ENCODE results near the gene CD83.

The CD83 gene

DNA sequence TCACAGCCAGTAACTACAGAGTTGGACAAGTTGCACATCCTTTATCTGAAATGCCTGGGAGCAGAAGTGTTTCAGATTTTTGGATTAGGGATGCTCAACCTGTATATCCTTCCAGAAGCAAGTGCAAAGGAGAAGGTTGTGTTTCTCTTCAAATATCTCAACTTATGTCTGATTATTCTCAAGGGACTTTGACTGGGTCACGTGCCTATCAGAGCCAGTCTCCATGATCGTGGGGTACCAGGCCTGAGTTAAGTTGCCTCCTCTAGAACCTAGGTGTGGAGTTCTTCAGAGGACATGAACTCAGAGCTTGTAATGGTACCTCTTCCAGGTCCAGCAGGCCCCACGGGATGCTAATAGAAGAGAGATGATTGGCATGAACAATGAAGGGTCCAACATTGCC lies 7.8 kb downstream of the CD83 start:
- H3K9me3 ChIP-seq (ENCODE audit: control insufficient read depth in 2 of 2, low read length in 2 of 2), result no peaks in the 10 kb centered on the region
- peaks cover 6% of the 10 kb centered on the region for H3K4me1 ChIP-seq (ENCODE audit: control insufficient read depth, insufficient read depth, low read length)
- H3K36me3 ChIP-seq (ENCODE audit: control insufficient read depth in 2 of 2, insufficient read depth in 2 of 2, low read length in 2 of 2), result no peaks in the 10 kb centered on the region
- no peaks in the 10 kb centered on the region for H3K27me3 ChIP-seq (ENCODE audit: control insufficient read depth in 1 of 2, insufficient read depth in 2 of 2, low read length in 2 of 2)
- H3K9ac ChIP-seq (ENCODE audit: low read length in 2 of 2), result no peak overlapping the region
- no peak overlapping the region for H3K4me3 ChIP-seq (ENCODE audit: low read length in 2 of 2)
- H3K27ac ChIP-seq (ENCODE audit: low read length), result no peak overlapping the region

DNA sequence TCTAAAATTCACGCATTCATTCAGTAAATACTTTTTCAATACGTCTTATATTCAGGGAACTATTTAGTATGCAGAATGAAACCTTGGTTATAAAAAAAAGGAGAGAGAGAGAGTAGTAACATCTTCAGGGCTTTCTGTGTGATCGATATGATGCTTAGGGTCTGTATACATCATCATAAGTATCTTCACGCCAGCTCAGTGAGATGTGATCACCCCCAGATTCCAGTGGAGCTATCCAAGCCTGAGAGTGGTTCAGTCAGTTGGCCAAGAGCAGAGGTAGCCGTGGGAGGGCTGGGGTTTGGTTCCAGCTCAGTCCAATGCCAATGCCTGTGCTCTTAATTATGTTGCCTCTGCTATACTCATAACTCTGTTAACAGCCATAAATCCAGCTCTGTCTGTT lies 8.6 kb downstream of the CD83 start:
- Histone ChIP-seq H3K27me3 (ENCODE audit: control insufficient read depth in 1 of 2, insufficient read depth in 2 of 2, low read length in 2 of 2) (no peaks in the 10 kb centered on the region), H3K4me3 (ENCODE audit: low read length in 2 of 2) (no peak overlapping the region), H3K9ac (ENCODE audit: low read length in 2 of 2) (no peak overlapping the region), H3K9me3 (ENCODE audit: control insufficient read depth in 2 of 2, low read length in 2 of 2) (no peaks in the 10 kb centered on the region), H3K36me3 (ENCODE audit: control insufficient read depth in 2 of 2, insufficient read depth in 2 of 2, low read length in 2 of 2) (no peaks in the 10 kb centered on the region), H3K27ac (ENCODE audit: low read length) (no peak overlapping the region), H3K4me1 (ENCODE audit: control insufficient read depth, insufficient read depth, low read length) (peaks cover 6% of the 10 kb centered on the region)

DNA sequence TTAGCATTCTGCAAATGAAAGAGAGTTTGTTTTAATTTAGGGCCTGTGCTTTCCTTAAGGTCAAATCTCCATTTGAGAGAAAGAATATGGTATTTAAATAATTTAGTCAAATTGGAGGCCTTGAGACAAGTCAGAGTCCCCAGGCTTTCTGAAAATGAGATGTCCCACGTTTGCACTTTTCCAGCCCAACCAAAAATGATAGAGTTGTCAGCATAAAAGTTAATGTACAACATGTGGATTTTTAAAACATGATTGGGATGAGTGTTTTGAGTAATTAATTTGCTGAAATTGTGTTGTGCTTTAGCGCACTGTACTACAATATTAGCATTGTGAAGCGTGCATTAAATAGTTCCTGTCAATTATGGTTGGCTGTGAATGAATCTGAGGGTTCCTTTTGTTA lies 10.0 kb downstream of the CD83 start:
- Histone ChIP-seq H3K9me3 (ENCODE audit: control insufficient read depth in 2 of 2, low read length in 2 of 2) (no peaks in the 10 kb centered on the region), H3K4me1 (ENCODE audit: control insufficient read depth, insufficient read depth, low read length) (peaks cover 6% of the 10 kb centered on the region), H3K27ac (ENCODE audit: low read length) (no peak overlapping the region), H3K27me3 (ENCODE audit: control insufficient read depth in 1 of 2, insufficient read depth in 2 of 2, low read length in 2 of 2) (no peaks in the 10 kb centered on the region), H3K4me3 (ENCODE audit: low read length in 2 of 2) (no peak overlapping the region), H3K9ac (ENCODE audit: low read length in 2 of 2) (no peak overlapping the region), H3K36me3 (ENCODE audit: control insufficient read depth in 2 of 2, insufficient read depth in 2 of 2, low read length in 2 of 2) (peaks cover 0 to 2% of the 10 kb centered on the region in 2 donors)

DNA sequence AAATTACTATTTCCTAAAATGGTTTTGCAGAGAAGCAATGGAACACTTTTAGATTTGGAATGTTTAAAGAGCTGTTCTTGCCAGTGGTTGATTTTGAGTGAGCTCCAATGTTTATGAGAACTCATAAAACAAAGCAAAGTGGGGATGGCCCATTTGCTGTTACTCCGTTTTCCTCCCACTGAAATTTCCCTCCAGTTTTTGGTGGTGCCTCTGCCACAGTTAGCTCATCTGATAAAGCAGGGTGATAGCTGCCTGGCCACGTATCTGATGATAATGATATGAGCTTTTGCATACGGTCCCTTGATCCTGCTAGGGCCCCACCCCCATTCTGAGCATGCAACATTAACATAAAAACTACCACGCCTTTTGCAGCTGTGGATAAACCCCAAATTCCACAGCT lies 10.4 kb downstream of the CD83 start:
- no peak overlapping the region for H3K4me3 ChIP-seq (ENCODE audit: low read length in 2 of 2)
- H3K36me3 ChIP-seq (ENCODE audit: control insufficient read depth in 2 of 2, insufficient read depth in 2 of 2, low read length in 2 of 2), result peaks cover 0 to 2% of the 10 kb centered on the region in 2 donors
- H3K27me3 ChIP-seq (ENCODE audit: control insufficient read depth in 1 of 2, insufficient read depth in 2 of 2, low read length in 2 of 2), result no peaks in the 10 kb centered on the region
- H3K27ac ChIP-seq (ENCODE audit: low read length), result no peak overlapping the region
- peaks cover 6% of the 10 kb centered on the region for H3K4me1 ChIP-seq (ENCODE audit: control insufficient read depth, insufficient read depth, low read length)
- H3K9me3 ChIP-seq (ENCODE audit: control insufficient read depth in 2 of 2, low read length in 2 of 2), result no peaks in the 10 kb centered on the region
- no peak overlapping the region for H3K9ac ChIP-seq (ENCODE audit: low read length in 2 of 2)

DNA sequence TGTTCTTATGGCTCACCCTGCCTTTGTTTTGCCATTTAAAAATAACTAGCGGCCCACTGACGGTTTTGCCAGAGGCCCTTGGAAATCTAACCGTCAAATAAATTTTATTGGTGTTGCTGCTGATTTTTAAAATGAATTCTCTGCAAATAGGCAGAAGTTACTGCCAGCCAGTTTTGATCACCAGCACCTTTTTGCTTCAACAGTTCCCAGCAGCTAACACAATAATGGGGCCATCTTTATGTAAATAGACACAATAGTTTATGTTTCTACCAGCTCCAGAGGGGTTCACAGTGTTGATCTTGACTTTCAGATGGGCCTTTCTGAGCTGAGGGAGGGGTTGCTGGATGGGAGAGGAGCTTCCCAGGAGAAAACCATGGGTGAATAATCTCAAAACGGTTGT lies 11.2 kb downstream of the CD83 start:
- Histone ChIP-seq H3K27ac (ENCODE audit: low read length) (no peak overlapping the region), H3K4me3 (ENCODE audit: low read length in 2 of 2) (no peak overlapping the region), H3K9ac (ENCODE audit: low read length in 2 of 2) (no peak overlapping the region), H3K27me3 (ENCODE audit: control insufficient read depth in 1 of 2, insufficient read depth in 2 of 2, low read length in 2 of 2) (no peaks in the 10 kb centered on the region), H3K9me3 (ENCODE audit: control insufficient read depth in 2 of 2, low read length in 2 of 2) (no peaks in the 10 kb centered on the region), H3K36me3 (ENCODE audit: control insufficient read depth in 2 of 2, insufficient read depth in 2 of 2, low read length in 2 of 2) (peaks cover 0 to 2% of the 10 kb centered on the region in 2 donors), H3K4me1 (ENCODE audit: control insufficient read depth, insufficient read depth, low read length) (peaks cover 6% of the 10 kb centered on the region)

DNA sequence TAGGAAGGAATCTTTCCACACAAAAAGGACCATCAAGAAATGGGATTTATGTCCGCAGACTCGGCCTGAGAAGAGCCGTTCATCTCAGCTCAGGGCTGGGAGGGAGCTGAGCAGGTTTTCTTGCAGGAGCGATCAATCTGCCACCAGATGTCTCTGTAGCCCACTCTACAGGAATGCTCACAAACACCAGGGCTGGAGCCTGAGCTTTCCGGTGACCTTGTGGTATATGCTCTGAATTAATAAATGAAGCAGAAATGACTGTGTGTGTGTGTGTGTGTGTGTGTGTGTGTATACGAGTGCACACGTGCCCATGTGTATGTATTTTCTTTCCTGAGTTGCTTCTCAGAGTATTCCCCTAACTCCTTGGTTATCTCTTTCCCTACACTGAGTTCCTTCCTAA lies 12.0 kb downstream of the CD83 start:
- Histone ChIP-seq H3K36me3 (ENCODE audit: control insufficient read depth in 2 of 2, insufficient read depth in 2 of 2, low read length in 2 of 2) (peaks cover 0 to 2% of the 10 kb centered on the region in 2 donors), H3K9ac (ENCODE audit: low read length in 2 of 2) (no peak overlapping the region), H3K9me3 (ENCODE audit: control insufficient read depth in 2 of 2, low read length in 2 of 2) (no peaks in the 10 kb centered on the region), H3K27me3 (ENCODE audit: control insufficient read depth in 1 of 2, insufficient read depth in 2 of 2, low read length in 2 of 2) (no peaks in the 10 kb centered on the region), H3K4me3 (ENCODE audit: low read length in 2 of 2) (no peak overlapping the region), H3K27ac (ENCODE audit: low read length) (no peak overlapping the region), H3K4me1 (ENCODE audit: control insufficient read depth, insufficient read depth, low read length) (peaks cover 6% of the 10 kb centered on the region)

DNA sequence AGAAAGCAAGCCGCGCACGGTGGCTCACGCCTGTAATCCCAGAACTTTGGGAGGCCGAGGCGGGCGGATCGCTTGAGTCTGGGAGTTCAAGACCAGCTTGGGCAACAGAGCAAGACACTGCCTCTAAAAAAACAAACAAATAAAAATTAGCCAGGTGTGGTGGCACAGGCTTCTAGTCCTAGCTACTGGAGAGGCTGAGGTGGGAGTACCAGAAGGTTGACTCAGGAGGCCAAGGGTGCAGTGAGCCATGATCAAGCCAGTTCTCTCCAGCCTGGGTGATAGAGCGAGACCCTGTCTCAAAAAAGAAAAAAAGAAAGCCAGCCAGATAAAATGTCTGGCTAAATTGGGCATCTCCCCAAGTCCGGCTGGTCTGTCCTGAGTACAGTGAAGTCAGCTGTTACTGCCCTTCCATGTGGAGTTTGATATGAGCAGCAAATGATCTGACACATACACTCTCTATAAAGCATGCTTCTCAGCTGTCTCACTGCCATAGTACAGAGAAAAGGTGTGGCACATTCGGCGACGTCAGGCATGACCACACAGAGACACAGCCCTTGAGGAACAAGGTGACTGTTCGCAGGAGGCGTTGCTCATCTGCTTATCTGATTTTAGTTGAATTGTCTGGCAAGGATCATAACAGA lies 13.0 kb downstream of the CD83 start:
- Histone ChIP-seq H3K36me3 (ENCODE audit: control insufficient read depth in 2 of 2, insufficient read depth in 2 of 2, low read length in 2 of 2) (peaks cover 0 to 2% of the 10 kb centered on the region in 2 donors), H3K4me1 (ENCODE audit: control insufficient read depth, insufficient read depth, low read length) (peaks cover 6% of the 10 kb centered on the region), H3K4me3 (ENCODE audit: low read length in 2 of 2) (no peak overlapping the region), H3K9ac (ENCODE audit: low read length in 2 of 2) (no peak overlapping the region), H3K27ac (ENCODE audit: low read length) (no peak overlapping the region), H3K27me3 (ENCODE audit: control insufficient read depth in 1 of 2, insufficient read depth in 2 of 2, low read length in 2 of 2) (no peaks in the 10 kb centered on the region), H3K9me3 (ENCODE audit: control insufficient read depth in 2 of 2, low read length in 2 of 2) (no peaks in the 10 kb centered on the region)

DNA sequence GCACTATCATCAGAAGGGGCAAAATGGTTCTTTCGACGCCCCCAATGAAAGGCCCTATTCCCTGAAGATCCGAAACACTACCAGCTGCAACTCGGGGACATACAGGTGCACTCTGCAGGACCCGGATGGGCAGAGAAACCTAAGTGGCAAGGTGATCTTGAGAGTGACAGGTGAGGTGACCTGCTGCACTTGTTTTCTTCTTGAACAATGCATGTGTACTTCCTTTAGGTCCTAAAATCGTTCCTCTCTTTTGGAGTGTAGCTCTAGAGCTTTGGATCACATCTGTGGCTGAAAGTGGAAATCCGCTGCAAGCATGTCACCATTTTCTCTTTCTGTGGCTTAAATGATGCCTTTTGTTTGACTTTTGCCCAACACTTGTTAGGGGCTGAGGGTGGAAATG lies 14.0 kb downstream of the CD83 start:
- no peak overlapping the region for H3K4me3 ChIP-seq (ENCODE audit: low read length in 2 of 2)
- peaks cover 6% of the 10 kb centered on the region for H3K4me1 ChIP-seq (ENCODE audit: control insufficient read depth, insufficient read depth, low read length)
- H3K27me3 ChIP-seq (ENCODE audit: control insufficient read depth in 1 of 2, insufficient read depth in 2 of 2, low read length in 2 of 2), result no peaks in the 10 kb centered on the region
- H3K27ac ChIP-seq (ENCODE audit: low read length), result no peak overlapping the region
- H3K36me3 ChIP-seq (ENCODE audit: control insufficient read depth in 2 of 2, insufficient read depth in 2 of 2, low read length in 2 of 2), result peaks cover 0 to 2% of the 10 kb centered on the region in 2 donors
- no peaks in the 10 kb centered on the region for H3K9me3 ChIP-seq (ENCODE audit: control insufficient read depth in 2 of 2, low read length in 2 of 2)
- H3K9ac ChIP-seq (ENCODE audit: low read length in 2 of 2), result no peak overlapping the region

DNA sequence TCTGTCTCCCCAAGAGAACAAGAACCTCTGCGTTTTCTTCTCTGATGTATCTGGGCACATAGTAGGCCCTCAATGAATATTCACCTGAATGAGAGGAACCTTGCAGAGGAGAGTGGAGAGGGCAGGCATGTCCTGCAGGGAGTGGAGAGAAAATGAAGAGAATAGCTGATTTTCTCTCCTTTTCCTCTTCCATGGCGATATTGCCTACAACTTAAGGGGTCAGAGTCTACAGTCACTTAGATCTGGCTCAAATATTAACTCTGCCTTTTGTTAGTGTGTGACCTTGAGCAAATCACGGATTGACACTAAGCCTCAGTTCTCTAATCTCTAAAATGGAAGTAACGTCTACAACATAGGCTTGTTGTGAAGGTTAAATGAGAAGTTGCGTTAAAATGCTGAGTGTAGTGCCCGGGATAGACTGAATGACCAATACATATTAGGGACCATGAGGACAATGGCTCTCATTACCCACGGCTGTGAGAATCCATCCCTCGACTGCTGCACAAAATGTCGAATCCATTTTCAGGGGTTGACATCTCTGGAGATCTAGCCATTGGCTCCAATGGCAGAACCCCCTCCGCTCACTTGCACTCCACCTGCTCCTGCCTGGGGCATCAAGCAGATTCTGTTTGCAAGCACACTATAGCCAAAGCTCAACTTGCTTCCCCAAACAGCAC lies 14.8 kb downstream of the CD83 start:
- Histone ChIP-seq H3K9me3 (ENCODE audit: control insufficient read depth in 2 of 2, low read length in 2 of 2) (no peaks in the 10 kb centered on the region), H3K36me3 (ENCODE audit: control insufficient read depth in 2 of 2, insufficient read depth in 2 of 2, low read length in 2 of 2) (peaks cover 0 to 2% of the 10 kb centered on the region in 2 donors), H3K4me1 (ENCODE audit: control insufficient read depth, insufficient read depth, low read length) (peaks cover 6% of the 10 kb centered on the region), H3K4me3 (ENCODE audit: low read length in 2 of 2) (no peak overlapping the region), H3K9ac (ENCODE audit: low read length in 2 of 2) (no peak overlapping the region), H3K27ac (ENCODE audit: low read length) (no peak overlapping the region), H3K27me3 (ENCODE audit: control insufficient read depth in 1 of 2, insufficient read depth in 2 of 2, low read length in 2 of 2) (no peaks in the 10 kb centered on the region)

DNA sequence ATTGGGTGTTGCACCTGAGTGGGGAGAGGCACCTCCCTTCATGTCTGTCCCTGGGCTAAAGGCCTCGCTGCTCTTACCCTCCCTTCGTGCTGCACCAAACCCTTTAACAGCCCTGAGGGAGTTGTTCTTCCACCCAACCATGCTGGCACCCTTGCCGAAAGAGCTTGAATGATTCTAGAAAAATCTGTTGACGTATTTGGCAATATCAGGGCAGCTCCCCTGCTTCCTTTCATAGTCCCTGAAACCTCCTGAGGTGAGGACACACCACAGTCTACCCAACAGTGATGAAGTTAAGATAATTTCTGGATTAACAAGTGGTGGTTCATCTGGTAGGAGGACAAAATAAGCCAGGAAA lies 15.3 kb downstream of the CD83 start:
- Histone ChIP-seq H3K27ac (ENCODE audit: low read length) (no peak overlapping the region), H3K27me3 (ENCODE audit: control insufficient read depth in 1 of 2, insufficient read depth in 2 of 2, low read length in 2 of 2) (no peaks in the 10 kb centered on the region), H3K36me3 (ENCODE audit: control insufficient read depth in 2 of 2, insufficient read depth in 2 of 2, low read length in 2 of 2) (peaks cover 0 to 2% of the 10 kb centered on the region in 2 donors), H3K4me1 (ENCODE audit: control insufficient read depth, insufficient read depth, low read length) (peaks cover 6% of the 10 kb centered on the region), H3K9ac (ENCODE audit: low read length in 2 of 2) (no peak overlapping the region), H3K9me3 (ENCODE audit: control insufficient read depth in 2 of 2, low read length in 2 of 2) (no peaks in the 10 kb centered on the region), H3K4me3 (ENCODE audit: low read length in 2 of 2) (no peak overlapping the region)

DNA sequence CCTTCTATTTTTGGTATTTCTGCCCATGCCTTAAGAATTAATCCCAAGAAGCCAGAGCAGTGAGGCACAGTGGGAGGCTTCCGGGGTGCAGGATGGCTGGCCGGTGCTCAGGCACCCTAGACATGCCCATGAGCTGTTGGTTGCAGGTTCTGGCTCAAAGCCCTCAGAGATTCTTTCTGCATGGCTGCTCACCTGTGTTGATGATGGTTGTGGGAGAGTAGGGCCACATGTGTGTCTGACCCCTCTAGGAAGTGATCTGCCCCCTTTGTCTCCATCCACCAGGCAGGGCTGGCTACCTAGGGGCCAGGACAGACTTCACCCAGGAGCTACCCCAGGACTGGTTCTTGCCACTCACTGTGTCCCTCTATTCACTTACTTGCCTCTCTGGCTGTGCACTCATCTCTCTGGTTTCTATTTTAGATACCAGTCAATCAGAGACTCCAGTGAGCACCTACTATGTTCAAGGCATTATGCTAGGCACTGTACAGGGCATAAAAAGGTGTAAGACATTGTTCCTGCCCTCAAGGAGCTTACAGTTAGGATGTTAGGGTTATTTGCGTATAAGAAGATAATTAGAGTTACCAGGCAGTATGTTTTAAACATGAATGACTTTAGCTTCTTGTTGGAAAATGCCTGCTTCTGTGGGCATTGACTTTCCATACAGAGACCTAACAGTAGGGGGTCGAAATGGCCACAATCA lies 16.8 kb downstream of the CD83 start:
- Histone ChIP-seq H3K9me3 (ENCODE audit: control insufficient read depth in 2 of 2, low read length in 2 of 2) (no peaks in the 10 kb centered on the region), H3K4me1 (ENCODE audit: control insufficient read depth, insufficient read depth, low read length) (peaks cover 3% of the 10 kb centered on the region), H3K9ac (ENCODE audit: low read length in 2 of 2) (no peak overlapping the region), H3K27ac (ENCODE audit: low read length) (no peak overlapping the region), H3K27me3 (ENCODE audit: control insufficient read depth in 1 of 2, insufficient read depth in 2 of 2, low read length in 2 of 2) (no peaks in the 10 kb centered on the region), H3K4me3 (ENCODE audit: low read length in 2 of 2) (no peak overlapping the region), H3K36me3 (ENCODE audit: control insufficient read depth in 2 of 2, insufficient read depth in 2 of 2, low read length in 2 of 2) (peaks cover 0 to 2% of the 10 kb centered on the region in 2 donors)
